K562 (cell line): ENCODE data around the gene ANXA2. TPM values are rescaled to one million over a fixed set of nuclear protein-coding genes. Genes with fewer than 3 reads are reported as not detected.

ENCODE experiments used
- ATAC-seq: fragments of 200-7000 bp; cut with Tn5 transposase; 3 replicates; pipeline ENCODE4 v1.9.1; 2020; ENCODE audit warnings: moderate library complexity
- BruUV-seq: library from RNA; stranded (reverse); fragments of 400-500 nt; replicated peaks from 2 replicates; lab custom pipeline; 2021; lab: Mats Ljungman, UMichigan
- CTCF ChIA-PET: fragments of 300-600 bp; formaldehyde crosslinking; extraction: SDS; loops from one replicate; lab custom pipeline; 2021; ENCODE audit warnings: low intra/inter-chr PET ratio; lab: Yijun Ruan, JAX
- POLR2A ChIA-PET: fragments of 300-600, 350-650 bp; sonication (Branson Sonifier 250); formaldehyde crosslinking; extraction: SDS; loops from one replicate; lab custom pipeline; 2021; ENCODE audit warnings: antibody characterized with exemption, inconsistent platforms; lab: Yijun Ruan, JAX
- DNase-seq, 4 experiments: peaks; one replicate each; pipeline versions ENCODE4 v3.0.0 to v3.0.0-alpha.2; 2011 to 2018; ENCODE audit warnings: low spot score in 3 of 4, mixed read lengths in 3 of 4; ENCODE audit errors: extremely low read depth in 1 of 4
- FAIRE-seq: peaks from 2 replicates; lab custom pipeline; 2011; peaks lifted over from hg19 to GRCh38; lab: Jason Lieb, UNC
- H2AFZ ChIP-seq: 2 replicates; pipeline ENCODE4 v1.6.0; 2011; ENCODE audit warnings: low read depth, low read length, control low read depth, inconsistent platforms
- H3K27ac ChIP-seq: fragments of 200-600 bp; 3 replicates; pipeline ENCODE4 v1.8.0; 2011; ENCODE audit warnings: low read depth, mild to moderate bottlenecking, control low read depth, inconsistent platforms, low read length, moderate library complexity, mixed read lengths; ENCODE audit errors: extremely low read depth
- H3K27me3 ChIP-seq, 2 experiments: fragments of 300-600 bp in 1 of 2; 2 replicates in 1 of 2; 3 replicates in 1 of 2; pipeline versions ENCODE4 v1.6.0 to v1.8.0; 2011; ENCODE audit warnings: inconsistent platforms in 2 of 2, low read length in 2 of 2, mild to moderate bottlenecking in 1 of 2, mixed read lengths in 1 of 2, moderate library complexity in 1 of 2; ENCODE audit not compliant: control insufficient read depth in 2 of 2, insufficient read depth in 2 of 2
- H3K36me3 ChIP-seq: fragments of 300-600 bp; 3 replicates; pipeline ENCODE4 v1.8.0; 2011; ENCODE audit warnings: mild to moderate bottlenecking, low read length, inconsistent platforms; ENCODE audit not compliant: control insufficient read depth, insufficient read depth
- H3K4me1 ChIP-seq, 2 experiments: fragments of 200-600 bp in 1 of 2; replicated peaks in 1 of 2; 2 replicates in 1 of 2; 3 replicates in 1 of 2; pipeline versions ENCODE4 v1.5.1 to v1.8.0; 2011; ENCODE audit warnings: inconsistent platforms in 2 of 2, low read length in 2 of 2, mild to moderate bottlenecking in 1 of 2, mixed read lengths in 1 of 2, moderate library complexity in 1 of 2; ENCODE audit not compliant: control insufficient read depth in 2 of 2, insufficient read depth in 2 of 2
- H3K4me2 ChIP-seq: 2 replicates; pipeline ENCODE4 v1.6.1; 2011; ENCODE audit warnings: low read length, control low read depth, inconsistent platforms, mixed read lengths; ENCODE audit not compliant: insufficient read depth
- H3K4me3 ChIP-seq: fragments of 200-600 bp; sonication (generic), shearing (Covaris generic); 2 replicates; pipeline ENCODE4 v1.5.1; 2016; ENCODE audit warnings: control low read depth, inconsistent platforms
- H3K79me2 ChIP-seq: fragments of 200-600 bp; 3 replicates; pipeline ENCODE4 v1.8.0; 2011; ENCODE audit warnings: low read length, inconsistent platforms; ENCODE audit not compliant: control insufficient read depth, insufficient read depth
- H3K9ac ChIP-seq, 2 experiments: 2 replicates each; pipeline versions ENCODE4 v1.6.0 to v1.6.1; 2011; ENCODE audit warnings: low read depth in 2 of 2, low read length in 2 of 2, control low read depth in 1 of 2, inconsistent platforms in 1 of 2, mild to moderate bottlenecking in 1 of 2, mixed read lengths in 1 of 2; ENCODE audit not compliant: insufficient read depth in 1 of 2
- H3K9me1 ChIP-seq: one replicate; pipeline ENCODE4 v1.6.0; 2011; ENCODE audit warnings: inconsistent platforms, mild to moderate bottlenecking, low read length, moderate library complexity; ENCODE audit not compliant: control insufficient read depth, insufficient read depth
- H3K9me3 ChIP-seq: replicated peaks from 2 replicates; pipeline ENCODE4 v1.5.1; 2011; ENCODE audit warnings: low read depth, low read length, inconsistent platforms; ENCODE audit not compliant: control insufficient read depth, insufficient read depth
- H4K20me1 ChIP-seq: replicated peaks from 2 replicates; pipeline ENCODE4 v1.6.1; 2011; ENCODE audit warnings: low read length, inconsistent platforms, mixed read lengths; ENCODE audit not compliant: control insufficient read depth, insufficient read depth
- DPF2 ChIP-seq: fragments of 450-650 bp; IDR thresholded peaks from 2 replicates; pipeline ENCODE4 v1.6.1; 2016
- ETV5 ChIP-seq: sonication (generic); formaldehyde crosslinking; IDR thresholded peaks from 2 replicates; pipeline ENCODE4 v1.4.0; 2020; ENCODE audit warnings: low read depth, mild to moderate bottlenecking, missing genetic modification reagents
- FOSL1 ChIP-seq: fragments of 200-800 bp; sonication (Bioruptor generic); conservative IDR thresholded peaks from 2 replicates; pipeline ENCODE4 v1.6.1; 2016; ENCODE audit warnings: missing genetic modification characterization, missing compliant biosample characterization
- ILF3 ChIP-seq: fragments of 450-650 bp; IDR thresholded peaks from 2 replicates; pipeline ENCODE4 v1.6.1; 2018; ENCODE audit warnings: antibody characterized with exemption, mild to moderate bottlenecking, moderate library complexity, borderline replicate concordance
- KHSRP ChIP-seq: fragments of 450-650 bp; IDR thresholded peaks from 2 replicates; pipeline ENCODE4 v1.6.1; 2017
- NFRKB ChIP-seq: fragments of 450-650 bp; IDR thresholded peaks from 2 replicates; pipeline ENCODE4 v1.6.1; 2016; ENCODE audit warnings: low read depth
- RUNX1 ChIP-seq: sonication (generic); IDR thresholded peaks from 2 replicates; pipeline ENCODE4 v1.6.1; 2016; ENCODE audit warnings: antibody characterized with exemption, low read depth
- SMARCC2 ChIP-seq: fragments of 450-650 bp; IDR thresholded peaks from 2 replicates; pipeline ENCODE4 v1.6.1; 2017; ENCODE audit warnings: antibody characterized with exemption, moderate library complexity, mild to moderate bottlenecking, low read depth
- SP1 ChIP-seq: sonication (generic); formaldehyde crosslinking; IDR thresholded peaks from 2 replicates; pipeline ENCODE4 v1.8.1; 2022; ENCODE audit warnings: mild to moderate bottlenecking, missing genetic modification reagents
- SP2 ChIP-seq: IDR thresholded peaks from 2 replicates; pipeline ENCODE4 v1.6.1; 2011; ENCODE audit warnings: mild to moderate bottlenecking, low read depth, low read length, moderate library complexity; ENCODE audit not compliant: poor library complexity, severe bottlenecking; ENCODE audit errors: extremely low read depth
- SREBF2 ChIP-seq: sonication (generic); formaldehyde crosslinking; IDR thresholded peaks from 2 replicates; pipeline ENCODE4 v1.4.0; 2020; ENCODE audit warnings: mild to moderate bottlenecking, missing genetic modification reagents
- SRSF9 ChIP-seq: fragments of 200-400 bp; formaldehyde crosslinking; IDR thresholded peaks from 2 replicates; pipeline ENCODE4 v1.6.1; 2017; ENCODE audit warnings: low read depth, low read length, borderline replicate concordance
- ZFP36 ChIP-seq: fragments of 150-350 bp; IDR thresholded peaks from 2 replicates; pipeline ENCODE4 v1.6.1; 2018; ENCODE audit warnings: low read length, low read depth; ENCODE audit not compliant: partially characterized antibody
- ZNF324 ChIP-seq: fragments of 250-450 bp; sonication (Bioruptor Pico); IDR thresholded peaks from 2 replicates; pipeline ENCODE4 v1.4.0; 2020; ENCODE audit warnings: mild to moderate bottlenecking
- ZNF431 ChIP-seq: sonication (generic); formaldehyde crosslinking; IDR thresholded peaks from 2 replicates; pipeline ENCODE4 v1.8.0; 2022; ENCODE audit warnings: mild to moderate bottlenecking, missing genetic modification reagents
- WGBS: fragments of 100-300 bp; shearing (Covaris generic); methylation state at CpG from one replicate; pipeline ENCODE4 v1.1.6; 2016; ENCODE audit warnings: low coverage, mixed read lengths; ENCODE audit not compliant: insufficient coverage; ENCODE audit errors: missing lambda C conversion rate; 5-methylcytosine and 5-hydroxymethylcytosine counted together
- in situ Hi-C: fragments of 300-500 bp; cut with MboI; formaldehyde crosslinking; loops from 4 replicates; pipeline ENCODE4 v1.15.0; 2018; ENCODE audit warnings: inconsistent platforms, mixed read lengths
- intact Hi-C: fragments of 100-400 bp; cut with micrococcal nuclease; formaldehyde crosslinking; loops from 2 replicates; pipeline ENCODE4 v1.14.2; 2022
- polyA plus RNA-seq, 8 experiments: library from polyadenylated mRNA; depleted of rRNA in 4 of 8; stranded (reverse) in 5 of 8; unstranded in 3 of 8; fragments of >200 nt; fragmentation: Nextera tagmentation in 2 of 8; fragmentation: Illumina TruSeq in 1 of 8; extraction: Ambion mirVana in 2 of 8; extraction: Trizol in 1 of 8; gene quantifications; 2 replicates each; pipeline versions ENCODE4 v1.2.1 to v1.2.3, GENCODE V29; 2011 to 2014; ENCODE audit warnings: inconsistent platforms in 1 of 8, missing spikeins in 1 of 8
- total RNA-seq, 7 experiments: library from RNA; depleted of rRNA in 6 of 7; stranded (reverse); fragments of >200 nt in 6 of 7; fragmentation: Illumina TruSeq in 2 of 7; extraction: Trizol in 2 of 7; gene quantifications; 2 replicates each; pipeline versions ENCODE4 v1.2.1 to v1.2.3, GENCODE V29; 2011 to 2021; ENCODE audit warnings: low replicate concordance in 1 of 7
- TF ChIP-seq, protein P1 (sequence below), 2 experiments: fragments of 450-650 bp in 1 of 2; sonication (generic) in 1 of 2; formaldehyde crosslinking in 1 of 2; IDR thresholded peaks in 1 of 2; conservative IDR thresholded peaks in 1 of 2; 2 replicates each; pipeline versions ENCODE4 v1.6.1 to v1.8.1; 2016 to 2023; ENCODE audit warnings: mild to moderate bottlenecking in 2 of 2, moderate library complexity in 2 of 2, inconsistent platforms in 1 of 2, missing genetic modification reagents in 1 of 2
- TF ChIP-seq, protein P2 (sequence below): fragments of 250-450 bp; sonication (Bioruptor Pico); IDR thresholded peaks from 2 replicates; pipeline ENCODE4 v1.5.0; 2021; ENCODE audit warnings: mild to moderate bottlenecking, borderline replicate concordance
- TF ChIP-seq, protein P3 (sequence below): sonication (generic); IDR thresholded peaks from 2 replicates; pipeline ENCODE4 v1.6.1; 2016

ANXA2 gene
- total and polyA plus RNA-seq, 9 of the 15 experiments (the other 6 are each of a cell fraction or from before 2014, with no cell fraction given): 301 to 1,102 (median 452) TPM

DNA sequence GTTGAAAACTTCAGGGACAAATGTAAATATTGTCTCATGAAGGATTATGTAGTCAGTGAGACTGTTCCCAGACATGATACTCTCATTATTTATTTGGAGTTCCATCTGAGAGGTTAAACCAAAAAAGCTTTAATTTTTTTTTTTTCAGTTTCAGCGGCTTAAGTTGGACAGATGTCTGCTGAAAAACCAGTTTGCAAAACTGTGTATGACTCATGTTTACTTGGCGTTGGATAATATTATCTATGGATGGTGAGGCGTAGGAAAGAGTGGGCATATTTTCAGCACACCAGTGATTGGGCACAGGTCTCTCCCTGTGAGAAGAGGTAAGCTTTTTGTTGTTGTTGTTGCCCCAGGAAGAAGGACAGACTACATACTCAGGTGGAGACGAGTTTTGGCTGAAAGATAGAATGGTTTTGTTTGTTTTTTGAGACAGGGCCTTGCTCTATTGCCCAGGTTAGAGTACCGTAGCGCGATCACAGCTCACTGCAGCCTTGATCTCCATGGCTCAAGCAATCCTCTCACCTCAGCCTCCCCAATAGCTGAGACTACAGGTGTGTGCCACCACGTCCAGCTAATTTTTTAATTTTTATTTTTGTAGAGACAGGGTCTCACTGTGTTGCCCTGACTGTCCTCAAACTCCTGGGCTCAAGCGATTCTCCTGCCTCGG lies 16.4 kb upstream of the ANXA2 start:
- BruUV-seq: no TSS peak
- 50% methylated on average over 8 of the region's 10 CpGs for WGBS
- H3K4me3 ChIP-seq: no peak overlapping the region
- no peaks in the 10 kb centered on the region for H3K9me3 ChIP-seq
- no peaks in the 10 kb centered on the region for H3K9me1 ChIP-seq
- ATAC-seq (no peak), DNase-seq (no peak), FAIRE-seq (no peak)
- H3K9ac ChIP-seq: no peak overlapping the region
- no peak overlapping the region for H2AFZ ChIP-seq
- intact Hi-C loops (no loop called here), in situ Hi-C loops (no loop called here)
- no peaks in the 10 kb centered on the region for H3K36me3 ChIP-seq
- H4K20me1 ChIP-seq: no peaks in the 10 kb centered on the region
- no peak overlapping the region for H3K4me2 ChIP-seq
- POLR2A ChIA-PET: interaction anchor here (0.8 to 1.9 kb wide), 3 partner anchors 8 to 19 kb away, joined by 3 to 4 read pairs (median 3); partner anchors contain the start of gene ANXA2
- H3K27me3 ChIP-seq: no peaks in the 10 kb centered on the region
- no peaks in the 10 kb centered on the region for H3K79me2 ChIP-seq
- CTCF ChIA-PET: no interaction called here
- no peak overlapping the region for H3K27ac ChIP-seq
- peaks cover 7 to 19% of the 10 kb centered on the region in 2 experiments; a peak in 4 of 5 replicates for H3K4me1 ChIP-seq
- TF ChIP-seq RUNX1 (no peak), SRSF9 (no peak), KHSRP (no peak), SMARCC2 (no peak), SP2 (no peak), ETV5 (CRISPR knock-in tag) (no peak), SP1 (no peak), DPF2 (no peak), NFRKB (no peak), ZFP36 (no peak), SREBF2 (CRISPR knock-in tag) (no peak), ZNF431 (CRISPR knock-in tag) (no peak), FOSL1 (peak; percentile 53), ILF3 (no peak), ZNF324 (no peak)
- TF ChIP-seq, protein P1, sequence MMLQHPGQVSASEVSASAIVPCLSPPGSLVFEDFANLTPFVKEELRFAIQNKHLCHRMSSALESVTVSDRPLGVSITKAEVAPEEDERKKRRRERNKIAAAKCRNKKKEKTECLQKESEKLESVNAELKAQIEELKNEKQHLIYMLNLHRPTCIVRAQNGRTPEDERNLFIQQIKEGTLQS (IDR thresholded peaks at IDR 0.05): peak; percentile 37; the same call in 1 of the 2 replicates
- TF ChIP-seq, protein P1 (CRISPR knock-in tag; conservative IDR thresholded peaks at IDR 0.05): no peak
- TF ChIP-seq, protein P2, sequence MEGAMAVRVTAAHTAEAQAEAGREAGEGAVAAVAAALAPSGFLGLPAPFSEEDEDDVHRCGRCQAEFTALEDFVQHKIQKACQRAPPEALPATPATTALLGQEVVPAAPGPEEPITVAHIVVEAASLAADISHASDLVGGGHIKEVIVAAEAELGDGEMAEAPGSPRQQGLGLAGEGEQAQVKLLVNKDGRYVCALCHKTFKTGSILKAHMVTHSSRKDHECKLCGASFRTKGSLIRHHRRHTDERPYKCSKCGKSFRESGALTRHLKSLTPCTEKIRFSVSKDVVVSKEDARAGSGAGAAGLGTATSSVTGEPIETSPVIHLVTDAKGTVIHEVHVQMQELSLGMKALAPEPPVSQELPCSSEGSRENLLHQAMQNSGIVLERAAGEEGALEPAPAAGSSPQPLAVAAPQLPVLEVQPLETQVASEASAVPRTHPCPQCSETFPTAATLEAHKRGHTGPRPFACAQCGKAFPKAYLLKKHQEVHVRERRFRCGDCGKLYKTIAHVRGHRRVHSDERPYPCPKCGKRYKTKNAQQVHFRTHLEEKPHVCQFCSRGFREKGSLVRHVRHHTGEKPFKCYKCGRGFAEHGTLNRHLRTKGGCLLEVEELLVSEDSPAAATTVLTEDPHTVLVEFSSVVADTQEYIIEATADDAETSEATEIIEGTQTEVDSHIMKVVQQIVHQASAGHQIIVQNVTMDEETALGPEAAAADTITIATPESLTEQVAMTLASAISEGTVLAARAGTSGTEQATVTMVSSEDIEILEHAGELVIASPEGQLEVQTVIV (CRISPR knock-in tag): no peak
- TF ChIP-seq, protein P3, sequence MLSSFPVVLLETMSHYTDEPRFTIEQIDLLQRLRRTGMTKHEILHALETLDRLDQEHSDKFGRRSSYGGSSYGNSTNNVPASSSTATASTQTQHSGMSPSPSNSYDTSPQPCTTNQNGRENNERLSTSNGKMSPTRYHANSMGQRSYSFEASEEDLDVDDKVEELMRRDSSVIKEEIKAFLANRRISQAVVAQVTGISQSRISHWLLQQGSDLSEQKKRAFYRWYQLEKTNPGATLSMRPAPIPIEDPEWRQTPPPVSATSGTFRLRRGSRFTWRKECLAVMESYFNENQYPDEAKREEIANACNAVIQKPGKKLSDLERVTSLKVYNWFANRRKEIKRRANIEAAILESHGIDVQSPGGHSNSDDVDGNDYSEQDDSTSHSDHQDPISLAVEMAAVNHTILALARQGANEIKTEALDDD: no peak
